ENCODE data around the gene SIN3A.

The SIN3A gene

DNA sequence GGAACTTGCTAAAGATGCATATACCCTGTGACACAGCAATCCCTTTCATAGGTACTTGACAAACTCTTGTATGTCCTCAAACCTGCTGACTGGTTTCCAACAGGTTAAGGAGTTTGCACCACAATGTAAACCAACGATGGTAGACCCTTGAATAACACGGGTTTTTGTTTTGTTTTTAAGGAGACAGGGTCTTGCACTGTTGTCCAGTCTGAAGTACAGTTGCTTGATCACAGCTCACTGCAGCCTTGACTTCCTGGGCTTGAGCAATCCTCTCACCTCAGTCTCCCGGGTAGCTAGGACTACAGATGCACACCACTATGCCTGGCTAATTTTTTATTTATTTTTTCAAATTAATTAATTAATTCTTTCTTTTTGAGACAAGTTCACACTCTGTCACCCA, 23.3 kb downstream of the SIN3A start:
- Histone ChIP-seq H3K9me3 (ENCODE audit: severe bottlenecking) (no peaks in the 10 kb centered on the region), H3K4me3 (ENCODE audit: severe bottlenecking) (no peak overlapping the region), H3K4me1 (ENCODE audit: insufficient read depth, poor library complexity, severe bottlenecking) (no peaks in the 10 kb centered on the region), H3K27ac (ENCODE audit: poor library complexity, severe bottlenecking) (no peak overlapping the region), H3K36me3 (ENCODE audit: low read depth) (peaks cover 69% of the 10 kb centered on the region), H3K27me3 (ENCODE audit: insufficient read depth, poor library complexity, severe bottlenecking) (no peaks in the 10 kb centered on the region)
- DNase-seq (ENCODE audit: low spot score), result no peak
- TF ChIP-seq, protein P1, sequence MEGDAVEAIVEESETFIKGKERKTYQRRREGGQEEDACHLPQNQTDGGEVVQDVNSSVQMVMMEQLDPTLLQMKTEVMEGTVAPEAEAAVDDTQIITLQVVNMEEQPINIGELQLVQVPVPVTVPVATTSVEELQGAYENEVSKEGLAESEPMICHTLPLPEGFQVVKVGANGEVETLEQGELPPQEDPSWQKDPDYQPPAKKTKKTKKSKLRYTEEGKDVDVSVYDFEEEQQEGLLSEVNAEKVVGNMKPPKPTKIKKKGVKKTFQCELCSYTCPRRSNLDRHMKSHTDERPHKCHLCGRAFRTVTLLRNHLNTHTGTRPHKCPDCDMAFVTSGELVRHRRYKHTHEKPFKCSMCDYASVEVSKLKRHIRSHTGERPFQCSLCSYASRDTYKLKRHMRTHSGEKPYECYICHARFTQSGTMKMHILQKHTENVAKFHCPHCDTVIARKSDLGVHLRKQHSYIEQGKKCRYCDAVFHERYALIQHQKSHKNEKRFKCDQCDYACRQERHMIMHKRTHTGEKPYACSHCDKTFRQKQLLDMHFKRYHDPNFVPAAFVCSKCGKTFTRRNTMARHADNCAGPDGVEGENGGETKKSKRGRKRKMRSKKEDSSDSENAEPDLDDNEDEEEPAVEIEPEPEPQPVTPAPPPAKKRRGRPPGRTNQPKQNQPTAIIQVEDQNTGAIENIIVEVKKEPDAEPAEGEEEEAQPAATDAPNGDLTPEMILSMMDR (IDR thresholded peaks at IDR 0.05; ENCODE audit: poor library complexity, severe bottlenecking), result no peak
- ATAC-seq (ENCODE audit: low read depth), result no peak

DNA sequence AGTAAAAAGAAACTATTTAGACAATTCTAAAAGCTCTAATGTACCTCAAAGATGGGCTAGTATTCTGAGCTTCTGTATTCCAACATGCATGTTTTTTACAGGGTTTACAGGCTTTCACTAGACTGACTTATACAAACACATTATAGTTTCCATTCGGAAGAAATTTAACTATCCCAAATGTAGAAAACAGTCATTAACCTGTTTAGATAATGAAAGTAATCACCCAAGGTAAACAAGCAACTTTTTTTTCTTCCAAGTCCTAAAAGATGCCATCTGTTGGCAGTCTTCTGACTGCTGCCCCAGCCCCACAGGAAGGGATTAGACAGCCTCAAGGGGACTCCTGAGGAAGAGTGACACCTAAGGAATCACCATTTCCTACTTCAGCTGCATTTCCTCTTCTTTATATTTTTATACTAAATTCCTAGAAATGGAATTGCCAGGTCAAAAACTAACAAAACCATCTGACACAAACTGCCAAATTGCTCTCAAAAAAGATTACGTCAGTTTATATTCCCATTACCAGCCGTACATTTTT, 25.5 kb downstream of the SIN3A start:
- Histone ChIP-seq H3K36me3 (ENCODE audit: low read depth) (peaks cover 90% of the 10 kb centered on the region), H3K4me1 (ENCODE audit: insufficient read depth, poor library complexity, severe bottlenecking) (no peaks in the 10 kb centered on the region), H3K4me3 (ENCODE audit: severe bottlenecking) (no peak overlapping the region), H3K27ac (ENCODE audit: poor library complexity, severe bottlenecking) (no peak overlapping the region), H3K9me3 (ENCODE audit: severe bottlenecking) (no peaks in the 10 kb centered on the region), H3K27me3 (ENCODE audit: insufficient read depth, poor library complexity, severe bottlenecking) (no peaks in the 10 kb centered on the region)
- DNase-seq (ENCODE audit: low spot score), result no peak
- ATAC-seq (ENCODE audit: low read depth), result no peak
- TF ChIP-seq, protein P1 (IDR thresholded peaks at IDR 0.05; ENCODE audit: poor library complexity, severe bottlenecking), result no peak

DNA sequence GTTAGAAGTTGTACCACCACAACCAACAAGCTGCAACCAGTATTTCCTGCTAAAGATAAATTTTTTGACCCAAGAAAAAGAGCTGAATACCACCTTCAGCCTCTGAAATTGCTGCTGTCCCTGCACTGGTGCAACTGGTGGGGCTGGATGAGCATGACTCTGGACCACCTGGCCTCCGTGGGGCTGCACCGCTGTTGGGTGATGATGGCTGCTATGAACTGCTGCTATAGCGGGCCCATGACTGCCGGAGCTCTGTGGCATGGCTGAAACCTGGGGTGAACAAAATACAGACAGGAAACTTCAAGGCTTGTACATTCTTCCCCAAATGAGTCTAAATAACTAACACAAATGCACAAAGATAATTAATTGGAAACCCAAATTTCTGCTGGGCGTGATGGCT, 28.9 kb downstream of the SIN3A start:
- Histone ChIP-seq H3K27ac (ENCODE audit: poor library complexity, severe bottlenecking) (no peak overlapping the region), H3K4me3 (ENCODE audit: severe bottlenecking) (no peak overlapping the region), H3K36me3 (ENCODE audit: low read depth) (peaks cover 93% of the 10 kb centered on the region), H3K4me1 (ENCODE audit: insufficient read depth, poor library complexity, severe bottlenecking) (no peaks in the 10 kb centered on the region), H3K27me3 (ENCODE audit: insufficient read depth, poor library complexity, severe bottlenecking) (no peaks in the 10 kb centered on the region), H3K9me3 (ENCODE audit: severe bottlenecking) (no peaks in the 10 kb centered on the region)
- ATAC-seq (ENCODE audit: low read depth) (no peak), DNase-seq (ENCODE audit: low spot score) (no peak)
- TF ChIP-seq, protein P1 (IDR thresholded peaks at IDR 0.05; ENCODE audit: poor library complexity, severe bottlenecking), result no peak

DNA sequence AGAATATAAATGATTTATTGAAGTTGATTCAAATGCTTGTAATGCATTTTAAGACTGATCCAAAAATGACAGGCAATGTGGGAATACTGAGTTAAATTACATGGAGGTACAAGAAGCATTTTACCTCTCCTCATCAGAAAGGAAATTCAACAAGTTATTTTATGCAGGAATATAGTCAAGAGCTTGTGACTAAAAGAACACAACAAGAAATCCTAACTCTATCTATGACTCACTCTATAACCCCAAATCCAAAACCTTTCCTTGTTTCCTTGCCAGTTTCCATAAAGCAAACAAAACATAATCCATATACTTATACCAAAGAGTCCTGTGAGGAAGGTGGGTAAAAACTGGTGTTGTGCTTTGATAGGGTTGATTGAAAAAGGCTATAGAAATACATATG, 30.8 kb downstream of the SIN3A start:
- DNase-seq (ENCODE audit: low spot score) (no peak), ATAC-seq (ENCODE audit: low read depth) (peak; percentile 35; the same call in 2 of the 3 replicates)
- Histone ChIP-seq H3K9me3 (ENCODE audit: severe bottlenecking) (no peaks in the 10 kb centered on the region), H3K27ac (ENCODE audit: poor library complexity, severe bottlenecking) (no peak overlapping the region), H3K4me1 (ENCODE audit: insufficient read depth, poor library complexity, severe bottlenecking) (no peaks in the 10 kb centered on the region), H3K27me3 (ENCODE audit: insufficient read depth, poor library complexity, severe bottlenecking) (no peaks in the 10 kb centered on the region), H3K4me3 (ENCODE audit: severe bottlenecking) (no peak overlapping the region), H3K36me3 (ENCODE audit: low read depth) (peaks cover 79% of the 10 kb centered on the region)
- TF ChIP-seq, protein P1 (IDR thresholded peaks at IDR 0.05; ENCODE audit: poor library complexity, severe bottlenecking), result no peak

DNA sequence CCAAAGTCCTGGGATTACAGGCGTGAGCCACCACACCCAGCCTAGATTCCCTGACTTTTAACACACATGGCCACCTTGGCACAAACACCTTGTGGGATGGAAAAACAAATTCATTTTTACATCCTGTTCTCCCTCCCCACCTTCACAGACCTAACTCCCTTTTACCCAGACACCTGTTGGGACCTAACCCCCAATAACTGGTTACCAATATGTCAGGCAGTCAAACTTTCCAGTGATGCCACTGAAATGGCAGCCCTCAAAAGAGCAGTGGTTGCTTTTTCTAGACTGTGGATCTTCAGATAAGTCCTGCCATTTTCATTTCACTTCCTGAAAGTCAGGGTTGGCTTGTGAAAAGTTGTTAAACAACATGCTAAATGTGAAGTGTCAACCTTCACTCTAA, 34.9 kb downstream of the SIN3A start:
- Histone ChIP-seq H3K27ac (ENCODE audit: poor library complexity, severe bottlenecking) (no peak overlapping the region), H3K9me3 (ENCODE audit: severe bottlenecking) (no peaks in the 10 kb centered on the region), H3K27me3 (ENCODE audit: insufficient read depth, poor library complexity, severe bottlenecking) (no peaks in the 10 kb centered on the region), H3K4me1 (ENCODE audit: insufficient read depth, poor library complexity, severe bottlenecking) (no peaks in the 10 kb centered on the region), H3K36me3 (ENCODE audit: low read depth) (peaks cover 74% of the 10 kb centered on the region), H3K4me3 (ENCODE audit: severe bottlenecking) (no peak overlapping the region)
- TF ChIP-seq, protein P1 (IDR thresholded peaks at IDR 0.05; ENCODE audit: poor library complexity, severe bottlenecking), result no peak
- no peak for ATAC-seq (ENCODE audit: low read depth)
- DNase-seq (ENCODE audit: low spot score), result no peak
